HG03457 (cell line): ENCODE data around the gene ZBTB4.
A peak's percentile ranks its signal among the peaks of the same experiment; 100 is the strongest.
"Not testable (repeated sequence)": the region's sequence is repeated elsewhere in the genome, so short reads cannot be mapped to it uniquely, and the experiment has no call there.

Experiments
- ATAC-seq: cut with Tn5 transposase; IDR thresholded peaks from one replicate; pipeline ENCODE4 v1.9.1; 2021; ENCODE audit warnings: moderate number of reproducible peaks; ENCODE audit not compliant: unreplicated experiment

ZBTB4 gene

GRCh38 chr17:7496470-7497183 lies 17.2 kb upstream of the ZBTB4 start:
- no peak for ATAC-seq

GRCh38 chr17:7495906-7496434 lies 16.5 kb upstream of the ZBTB4 start:
- ATAC-seq, result no peak

DNA sequence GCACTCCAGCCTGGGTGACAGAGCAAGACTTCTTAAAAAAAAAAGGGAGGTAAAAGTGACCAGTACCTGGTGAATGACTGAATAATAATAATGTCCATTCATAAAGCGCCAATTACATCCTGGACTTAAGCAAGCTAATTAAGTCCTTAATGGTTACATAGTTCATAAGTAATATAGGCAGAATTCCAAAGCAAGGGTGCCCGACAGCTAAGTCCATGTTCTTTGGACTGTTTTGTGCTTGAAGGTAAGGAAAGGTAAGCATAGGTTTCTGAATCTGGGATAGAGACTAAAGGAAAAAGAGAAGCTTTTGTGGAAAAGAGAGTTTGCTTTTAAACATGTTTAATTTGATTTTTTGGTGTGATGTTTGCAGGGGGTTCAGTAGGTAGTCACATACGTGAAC lies 14.5 kb upstream of the ZBTB4 start:
- no peak for ATAC-seq

- ATAC-seq, result no peak
These were observed 12.2 kb upstream of the ZBTB4 start for GRCh38 chr17:7491583-7491982.

DNA sequence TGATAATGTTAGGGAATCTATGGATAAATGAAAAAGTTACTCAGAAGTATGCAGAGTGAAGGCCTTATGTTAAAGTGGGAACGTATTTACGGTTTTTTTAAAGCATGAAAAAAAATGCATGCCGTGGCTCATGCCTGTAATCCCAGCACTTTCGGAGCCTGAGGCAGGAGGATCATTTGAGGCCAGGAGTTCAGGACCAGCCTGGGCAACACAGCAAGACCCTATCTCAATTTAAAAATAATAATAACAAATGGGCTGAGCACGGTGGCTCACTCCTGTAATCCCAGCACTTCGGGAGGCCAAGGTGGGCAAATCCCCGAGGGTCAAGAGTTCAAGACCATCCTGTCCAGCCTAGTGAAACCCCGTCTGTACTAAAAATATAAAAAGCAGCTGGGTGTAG lies 10.7 kb upstream of the ZBTB4 start:
- ATAC-seq, result no peak

- no peak for ATAC-seq
These were observed 6.8 kb upstream of the ZBTB4 start for GRCh38 chr17:7486181-7486580.

DNA sequence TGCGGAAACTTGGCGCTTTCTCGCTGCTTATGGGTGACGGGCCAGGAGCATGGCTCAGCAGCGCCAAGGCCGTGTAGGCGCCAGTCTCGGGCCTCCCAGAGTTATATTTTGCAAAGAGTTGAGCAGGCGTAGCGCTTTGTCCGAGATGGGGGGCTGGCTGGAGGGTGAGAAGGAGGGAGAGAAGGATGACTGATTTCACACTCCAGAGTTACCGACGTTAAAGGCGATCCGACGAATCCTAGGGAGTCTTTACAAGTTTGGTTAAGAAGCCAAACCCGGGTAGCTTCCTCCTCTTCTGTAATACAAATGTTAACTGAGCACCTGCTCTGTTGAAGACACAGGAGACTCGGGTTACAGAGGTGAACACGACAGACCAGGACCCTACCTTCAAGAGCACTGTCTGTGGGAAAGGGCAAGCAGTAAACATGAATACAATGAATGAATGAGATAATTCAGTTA lies 5.5 kb upstream of the ZBTB4 start:
- no peak for ATAC-seq

- peak; percentile 46 for ATAC-seq
These were observed 4.9 kb upstream of the ZBTB4 start, which contains the start of gene POLR2A for GRCh38 chr17:7484067-7484918. Gene POLR2A, plus strand, starts transcription at chr17:7484366.

GRCh38 chr17:7483255-7484066 lies 4.0 kb upstream of the ZBTB4 start:
- ATAC-seq, result peak; percentile 12

- not testable (repeated sequence) for ATAC-seq
These were observed 3.3 kb upstream of the ZBTB4 start for GRCh38 chr17:7482742-7483088.

DNA sequence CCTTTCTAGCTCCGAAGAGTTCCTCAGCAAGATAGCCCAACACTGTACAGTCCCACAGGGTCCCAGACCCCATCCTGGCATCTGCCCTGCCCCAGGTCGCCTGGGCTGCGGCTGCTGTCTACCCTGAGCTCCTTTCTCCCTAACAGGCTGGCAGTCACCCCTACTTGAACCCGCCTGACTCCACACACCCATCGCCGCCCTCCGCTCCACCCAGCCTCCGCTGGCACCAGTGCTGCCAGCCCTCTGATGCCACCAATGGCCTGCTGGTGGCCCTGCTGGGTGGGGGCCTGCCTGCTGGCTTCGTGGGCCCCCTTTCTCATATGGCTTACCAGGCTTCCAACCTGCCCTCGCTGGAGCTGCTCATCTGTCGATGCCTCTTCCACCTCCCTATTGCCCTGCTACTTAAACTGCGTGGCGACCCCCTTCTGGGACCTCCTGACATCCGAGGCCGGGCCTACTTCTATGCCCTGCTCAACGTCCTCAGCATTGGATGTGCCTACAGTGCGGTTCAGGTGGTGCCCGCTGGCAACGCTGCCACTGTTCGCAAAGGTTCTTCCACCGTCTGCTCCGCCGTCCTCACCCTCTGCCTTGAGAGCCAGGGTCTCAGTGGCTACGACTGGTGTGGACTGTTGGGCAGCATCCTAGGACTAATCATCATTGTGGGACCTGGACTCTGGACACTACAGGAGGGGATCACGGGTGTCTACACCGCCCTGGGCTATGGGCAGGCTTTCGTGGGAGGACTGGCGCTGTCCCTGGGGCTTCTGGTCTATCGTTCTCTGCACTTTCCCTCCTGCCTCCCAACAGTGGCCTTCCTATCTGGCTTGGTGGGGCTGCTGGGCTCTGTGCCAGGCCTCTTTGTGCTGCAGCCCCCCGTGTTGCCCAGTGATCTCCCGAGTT lies 2.7 kb upstream of the ZBTB4 start:
- ATAC-seq, result not testable (repeated sequence)

GRCh38 chr17:7481275-7481674 lies 1.8 kb upstream of the ZBTB4 start, which contains the start of gene SLC35G6:
Gene SLC35G6, plus strand, starts transcription at chr17:7481446. Its CDS starts 71 bp downstream, at chr17:7481517.
- ATAC-seq, result not testable (repeated sequence)

DNA sequence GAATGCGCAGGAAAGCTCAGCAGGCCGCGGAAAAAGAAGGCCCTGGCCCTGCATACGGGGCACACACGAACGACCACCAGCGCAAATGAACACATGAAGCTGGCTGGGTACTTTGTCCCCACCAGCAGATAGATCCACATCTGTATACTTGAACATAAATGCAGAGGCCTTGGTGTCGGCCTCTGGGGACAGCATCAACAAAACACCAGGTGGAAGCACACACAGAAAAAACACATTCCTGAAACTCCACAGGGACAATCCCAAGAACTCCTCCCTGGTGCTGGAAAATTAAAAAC lies 606 bp upstream of the ZBTB4 start:
- no peak for ATAC-seq

- no peak for ATAC-seq
These were observed 887 bp downstream of the ZBTB4 start for GRCh38 chr17:7478276-7479212.

GRCh38 chr17:7477392-7478275 lies 1.8 kb downstream of the ZBTB4 start:
- ATAC-seq, result no peak

DNA sequence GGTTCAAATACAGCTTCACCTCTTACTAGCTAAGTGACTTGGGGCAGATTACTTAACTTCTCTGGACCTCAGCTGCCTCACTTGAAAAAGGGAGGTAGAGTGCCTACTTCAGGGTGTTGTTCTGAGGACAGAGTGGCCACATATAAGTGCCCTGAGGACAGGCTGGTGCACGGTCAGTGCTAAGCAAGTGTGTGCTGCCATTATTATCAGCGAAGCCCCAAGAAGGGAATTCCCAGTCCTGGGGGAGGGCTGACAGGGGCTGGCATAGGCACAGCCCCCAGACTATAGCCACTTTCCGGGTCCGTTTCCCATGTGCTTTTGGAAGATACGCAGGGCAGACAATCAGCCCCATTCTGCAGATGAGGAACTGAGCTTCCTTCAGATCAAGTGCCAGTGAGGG lies 2.5 kb downstream of the ZBTB4 start:
- no peak for ATAC-seq

GRCh38 chr17:7476494-7476893 lies 2.9 kb downstream of the ZBTB4 start:
- ATAC-seq, result no peak

DNA sequence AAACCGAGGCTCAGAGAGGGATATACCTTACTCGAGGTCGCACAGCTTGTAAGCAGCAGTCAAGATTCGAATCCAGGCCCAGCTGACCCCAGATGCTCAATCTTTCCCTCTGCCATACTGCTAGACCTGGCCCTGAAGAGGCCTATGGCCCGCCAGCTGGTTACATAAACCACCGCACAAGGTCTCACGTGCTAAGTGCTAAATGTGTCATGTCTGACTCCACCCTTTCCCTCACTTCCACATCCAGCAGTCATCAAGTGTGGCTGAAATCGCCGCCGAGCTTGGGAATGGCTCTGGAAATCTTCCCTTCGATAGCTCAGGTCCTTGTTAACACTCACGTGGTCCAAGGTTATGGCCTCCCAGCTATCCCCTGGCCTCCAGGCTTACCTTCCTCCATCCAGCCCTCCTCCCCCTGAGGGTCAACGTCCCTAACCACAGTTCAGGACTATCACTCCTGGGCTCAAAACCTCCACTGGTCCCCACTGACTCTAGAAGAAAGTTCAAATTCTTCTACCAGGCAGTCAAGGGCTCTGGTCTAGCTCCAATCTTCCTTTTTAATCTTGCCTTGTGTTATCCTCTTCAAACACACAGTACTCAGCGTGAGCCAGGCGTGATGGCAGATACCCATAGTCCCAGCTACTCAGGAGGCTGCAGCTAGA lies 3.5 kb downstream of the ZBTB4 start:
- no peak for ATAC-seq
